ENCODE data around the gene CAPN9. TPM values are rescaled to one million over a fixed set of nuclear protein-coding genes. Genes with fewer than 3 reads are reported as not detected.

CAPN9 gene
- total RNA-seq, 4 donors from 2014 or later: 13.1 TPM; not detected in 3

GRCh38 chr1:230725256-230726012, 21.8 kb upstream of the CAPN9 start:
- H3K4me1 ChIP-seq: peaks cover 0 to 19% (median 2%) of the 10 kb centered on the region in 4 donors
- H3K27me3 ChIP-seq: no peaks in the 10 kb centered on the region
- no peak overlapping the region for H3K4me3 ChIP-seq
- no peaks in the 10 kb centered on the region for H3K9me3 ChIP-seq
- TF ChIP-seq POLR2A (IDR thresholded peaks at IDR 0.05) (no peak), EP300 (IDR thresholded peaks at IDR 0.05) (no peak), CTCF (IDR thresholded peaks at IDR 0.05) (no peak)
- no peak for DNase-seq (ENCODE audit: low spot score in 2 of 2)
- H3K36me3 ChIP-seq: no peaks in the 10 kb centered on the region
- peak overlapping the region in 1 of 4 donors; percentile 28 for H3K27ac ChIP-seq
- WGBS, 2 donors: 55 to 57% methylated on average over 6 of the region's 6 CpGs

GRCh38 chr1:230728710-230729392, 18.3 kb upstream of the CAPN9 start:
- Histone ChIP-seq H3K27me3 (no peaks in the 10 kb centered on the region), H3K27ac (no peak overlapping the region), H3K36me3 (no peaks in the 10 kb centered on the region), H3K4me1 (peaks cover 0 to 26% (median 2%) of the 10 kb centered on the region in 4 donors), H3K4me3 (no peak overlapping the region), H3K9me3 (no peaks in the 10 kb centered on the region)
- 34 to 44% methylated on average over 6 of the region's 6 CpGs for WGBS, 2 donors
- no peak for DNase-seq (ENCODE audit: low spot score in 2 of 2)
- TF ChIP-seq CTCF (IDR thresholded peaks at IDR 0.05): no peak
- no peak for TF ChIP-seq POLR2A (IDR thresholded peaks at IDR 0.05)
- TF ChIP-seq EP300 (IDR thresholded peaks at IDR 0.05): no peak

- no peak for TF ChIP-seq POLR2A (IDR thresholded peaks at IDR 0.05)
- no peak for TF ChIP-seq CTCF (IDR thresholded peaks at IDR 0.05)
- no peak for TF ChIP-seq EP300 (IDR thresholded peaks at IDR 0.05)
- peak overlapping the region in 1 of 4 donors; percentile 48 for H3K27ac ChIP-seq
- H3K36me3 ChIP-seq: no peaks in the 10 kb centered on the region
- no peak for DNase-seq (ENCODE audit: low spot score in 2 of 2)
- H3K4me1 ChIP-seq: peaks cover 0 to 16% (median 2%) of the 10 kb centered on the region in 4 donors
- WGBS, 2 donors: 39 to 40% methylated on average over 5 of the region's 5 CpGs
- no peak overlapping the region for H3K4me3 ChIP-seq
- no peaks in the 10 kb centered on the region for H3K27me3 ChIP-seq
- H3K9me3 ChIP-seq: no peaks in the 10 kb centered on the region
Observed at GRCh38 chr1:230730977-230731376, 16.2 kb upstream of the CAPN9 start.

GRCh38 chr1:230735447-230735846, 11.7 kb upstream of the CAPN9 start:
- H3K4me3 ChIP-seq: no peak overlapping the region
- TF ChIP-seq CTCF (IDR thresholded peaks at IDR 0.05): no peak
- TF ChIP-seq EP300 (IDR thresholded peaks at IDR 0.05): no peak
- TF ChIP-seq POLR2A (IDR thresholded peaks at IDR 0.05): no peak
- H3K9me3 ChIP-seq: peaks cover 0 to 6% (median 0%) of the 10 kb centered on the region in 4 donors
- DNase-seq (ENCODE audit: low spot score in 2 of 2): no peak
- no peaks in the 10 kb centered on the region for H3K36me3 ChIP-seq
- peaks cover 0 to 6% (median 0%) of the 10 kb centered on the region in 4 donors for H3K4me1 ChIP-seq
- H3K27me3 ChIP-seq: no peaks in the 10 kb centered on the region
- WGBS, 2 donors: 72 to 87% methylated on average over 2 of the region's 2 CpGs
- no peak overlapping the region for H3K27ac ChIP-seq

All from tibial nerve (tissue), 4 donors.